ENCODE data around the gene RAB35. TPM values are rescaled to one million over a fixed set of nuclear protein-coding genes. Genes with fewer than 3 reads are reported as not detected.

Gene RAB35
- total and polyA plus RNA-seq, 12 donors, result 13.5 to 49.5 (median 26.7) TPM

DNA sequence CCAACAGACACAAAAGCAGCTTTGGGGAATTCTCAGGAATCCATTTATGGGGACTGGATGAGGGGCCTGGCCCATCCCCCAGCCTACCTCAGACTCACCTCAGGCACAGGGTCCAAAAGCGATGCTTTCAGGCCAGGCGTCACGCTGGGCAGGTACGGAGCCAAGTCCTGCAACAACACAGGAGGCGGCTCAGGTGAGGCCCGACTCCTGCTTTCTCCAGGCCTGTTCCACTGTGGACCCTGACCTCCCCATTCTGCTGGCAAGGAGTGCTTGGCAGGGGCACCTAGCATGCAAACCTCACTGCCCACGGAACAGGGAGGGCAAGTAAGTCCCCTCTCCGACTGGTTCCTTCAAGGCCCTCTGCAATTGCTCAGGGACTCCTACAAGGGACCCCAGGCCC lies 28.6 kb upstream of the RAB35 start:
- TF ChIP-seq, protein P1, sequence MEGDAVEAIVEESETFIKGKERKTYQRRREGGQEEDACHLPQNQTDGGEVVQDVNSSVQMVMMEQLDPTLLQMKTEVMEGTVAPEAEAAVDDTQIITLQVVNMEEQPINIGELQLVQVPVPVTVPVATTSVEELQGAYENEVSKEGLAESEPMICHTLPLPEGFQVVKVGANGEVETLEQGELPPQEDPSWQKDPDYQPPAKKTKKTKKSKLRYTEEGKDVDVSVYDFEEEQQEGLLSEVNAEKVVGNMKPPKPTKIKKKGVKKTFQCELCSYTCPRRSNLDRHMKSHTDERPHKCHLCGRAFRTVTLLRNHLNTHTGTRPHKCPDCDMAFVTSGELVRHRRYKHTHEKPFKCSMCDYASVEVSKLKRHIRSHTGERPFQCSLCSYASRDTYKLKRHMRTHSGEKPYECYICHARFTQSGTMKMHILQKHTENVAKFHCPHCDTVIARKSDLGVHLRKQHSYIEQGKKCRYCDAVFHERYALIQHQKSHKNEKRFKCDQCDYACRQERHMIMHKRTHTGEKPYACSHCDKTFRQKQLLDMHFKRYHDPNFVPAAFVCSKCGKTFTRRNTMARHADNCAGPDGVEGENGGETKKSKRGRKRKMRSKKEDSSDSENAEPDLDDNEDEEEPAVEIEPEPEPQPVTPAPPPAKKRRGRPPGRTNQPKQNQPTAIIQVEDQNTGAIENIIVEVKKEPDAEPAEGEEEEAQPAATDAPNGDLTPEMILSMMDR (IDR thresholded peaks at IDR 0.05), result no peak
- TF ChIP-seq POLR2A (IDR thresholded peaks at IDR 0.05), result no peak
- Histone ChIP-seq H3K36me3 (replicated peaks in 1 of 2) (peaks cover 0 to 100% of the 10 kb centered on the region in 2 donors), H3K4me1 (replicated peaks in 1 of 2) (no peaks in the 10 kb centered on the region), H3K27ac (no peak overlapping the region), H3K27me3 (no peaks in the 10 kb centered on the region), H3K9me3 (replicated peaks in 1 of 3) (no peaks in the 10 kb centered on the region), H3K4me3 (no peak overlapping the region)
- 93 to 96% (median 95%) methylated on average over 2 to 8 of the region's 8 CpGs for WGBS, 4 donors
- no peak for DNase-seq
- intact Hi-C loops (cut with DNase I), result no loop called here

DNA sequence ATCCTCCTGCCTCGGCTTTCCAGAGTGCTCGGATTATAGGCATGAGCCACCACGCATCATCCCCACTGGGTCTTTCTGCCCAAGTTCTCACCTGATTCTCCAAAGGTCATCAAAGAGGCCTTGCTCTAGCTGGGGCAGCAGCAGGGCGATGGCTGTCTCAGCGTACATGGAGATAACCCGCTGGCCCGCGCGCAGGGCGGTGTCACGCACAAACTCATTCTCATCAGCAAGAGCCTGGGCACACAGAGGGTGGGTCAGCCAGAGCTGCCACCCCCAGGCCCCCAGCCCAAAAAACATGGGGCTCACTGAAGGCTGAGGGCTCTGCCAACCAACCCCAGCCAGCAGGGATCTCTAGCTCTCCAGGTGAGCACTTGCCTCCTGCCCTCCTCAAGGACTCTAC lies 27.7 kb upstream of the RAB35 start:
- H3K4me1 ChIP-seq (replicated peaks in 1 of 2), result no peaks in the 10 kb centered on the region
- H3K9me3 ChIP-seq (replicated peaks in 1 of 3), result no peaks in the 10 kb centered on the region
- DNase-seq, result no peak
- H3K27me3 ChIP-seq, result no peaks in the 10 kb centered on the region
- no peak overlapping the region for H3K27ac ChIP-seq
- peaks cover 0 to 100% of the 10 kb centered on the region in 2 donors for H3K36me3 ChIP-seq (replicated peaks in 1 of 2)
- WGBS, 4 donors, result 95 to 97% (median 96%) methylated on average over 5 to 11 of the region's 11 CpGs
- no peak for TF ChIP-seq POLR2A (IDR thresholded peaks at IDR 0.05)
- TF ChIP-seq, protein P1 (IDR thresholded peaks at IDR 0.05), result no peak
- intact Hi-C loops (cut with DNase I), result no loop called here
- H3K4me3 ChIP-seq, result no peak overlapping the region

DNA sequence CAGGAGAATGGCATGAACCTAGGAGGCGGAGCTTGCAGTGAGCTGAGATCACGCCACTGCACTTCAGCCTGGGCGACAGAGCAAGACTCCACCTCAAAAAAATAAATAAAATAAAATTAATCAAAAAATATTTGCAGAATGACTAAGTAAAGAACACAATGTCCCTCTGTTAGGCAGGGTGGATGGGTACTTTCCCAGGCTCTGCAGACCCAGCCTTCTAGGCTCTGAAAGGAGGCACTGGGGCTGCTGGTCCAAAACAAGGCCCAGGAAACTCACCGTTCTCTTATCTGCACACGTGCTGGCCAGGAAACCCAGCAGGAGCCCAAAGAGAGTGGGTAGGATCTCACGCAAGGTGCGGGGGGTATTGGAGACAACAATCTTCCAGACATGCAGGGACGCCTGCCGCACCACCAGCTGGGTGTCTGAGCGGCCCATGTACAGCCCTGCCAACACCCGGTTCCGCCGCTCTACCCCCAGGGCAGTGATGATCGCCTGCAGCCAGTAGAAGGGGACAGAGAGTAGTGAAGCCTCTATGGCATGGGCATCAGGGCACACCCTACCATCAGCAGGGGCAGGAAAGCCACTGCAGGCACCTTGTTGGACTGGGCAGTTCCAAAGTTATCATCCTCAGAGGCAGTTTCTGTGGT lies 25.8 kb upstream of the RAB35 start:
- intact Hi-C loops (cut with DNase I), result no loop called here
- Histone ChIP-seq H3K4me1 (replicated peaks in 1 of 2) (no peaks in the 10 kb centered on the region), H3K9me3 (replicated peaks in 1 of 3) (no peaks in the 10 kb centered on the region), H3K36me3 (replicated peaks in 1 of 2) (peaks cover 0 to 100% of the 10 kb centered on the region in 2 donors), H3K27ac (no peak overlapping the region), H3K4me3 (no peak overlapping the region), H3K27me3 (no peaks in the 10 kb centered on the region)
- TF ChIP-seq POLR2A (IDR thresholded peaks at IDR 0.05), result no peak
- TF ChIP-seq, protein P1 (IDR thresholded peaks at IDR 0.05), result no peak
- 93 to 98% (median 96%) methylated on average over 7 to 14 of the region's 14 CpGs for WGBS, 4 donors
- no peak for DNase-seq

DNA sequence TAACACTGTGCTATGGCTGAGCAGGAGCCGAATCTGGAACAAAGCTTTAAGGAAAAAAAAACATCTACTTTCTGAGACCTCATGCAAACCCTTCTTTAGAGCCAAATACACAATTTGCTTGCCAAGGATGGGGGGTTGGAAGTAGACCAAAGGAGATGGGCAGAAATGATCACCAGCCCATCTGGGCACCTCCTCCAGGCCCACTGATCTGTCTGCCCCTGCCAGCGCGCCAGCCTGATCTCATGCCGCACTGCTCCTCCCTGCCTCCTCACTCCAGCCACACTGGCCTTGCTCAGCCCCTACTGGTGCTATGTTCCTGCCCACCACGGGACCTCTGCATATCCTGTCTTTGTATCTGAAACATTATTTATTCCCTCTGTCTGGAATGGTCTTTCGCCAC lies 24.8 kb upstream of the RAB35 start:
- DNase-seq, result no peak
- 92 to 97% (median 94%) methylated on average over 6 of the region's 6 CpGs for whole genome bisulfite sequencing, 4 donors
- H3K4me1 ChIP-seq (replicated peaks in 1 of 2), result no peaks in the 10 kb centered on the region
- no peak for TF ChIP-seq POLR2A (IDR thresholded peaks at IDR 0.05)
- TF ChIP-seq, protein P1 (IDR thresholded peaks at IDR 0.05), result no peak
- no peaks in the 10 kb centered on the region for H3K27me3 ChIP-seq
- H3K27ac ChIP-seq, result no peak overlapping the region
- H3K36me3 ChIP-seq (replicated peaks in 1 of 2), result peaks cover 0 to 100% of the 10 kb centered on the region in 2 donors
- no peaks in the 10 kb centered on the region for H3K9me3 ChIP-seq (replicated peaks in 1 of 3)
- H3K4me3 ChIP-seq, result no peak overlapping the region
- intact Hi-C loops (cut with DNase I), result no loop called here
